ENCODE measurements around the gene MMP24.

The MMP24 gene

GRCh38 chr20:35284267-35284991, 57.9 kb downstream of the MMP24 start, which contains the start of gene EIF6:
Gene EIF6 (minus strand): TSS chr20:35284772. CDS start chr20:35284487, 285 bp downstream.
- Histone ChIP-seq H3K4me2 (ENCODE audit: low read length) (peak within 1 kb of the TSS; percentile 89), H3K4me1 (ENCODE audit: insufficient read depth, low read length, severe bottlenecking) (peaks cover 18% of the 10 kb centered on the region)

GRCh38 chr20:35284992-35285805, 58.7 kb downstream of the MMP24 start:
- Histone ChIP-seq H3K27ac (ENCODE audit: low read depth, low read length, poor library complexity, severe bottlenecking) (no peak overlapping the region), H3K9me2 (ENCODE audit: low read depth, low read length) (no peaks in the 10 kb centered on the region), H2AFZ (ENCODE audit: low read length) (peak overlapping the region; percentile 76; the same call in 1 of the 2 replicates), H3K9me3 (ENCODE audit: low read length) (no peaks in the 10 kb centered on the region), H3K9ac (ENCODE audit: low read length) (peak overlapping the region; percentile 84), H3K4me1 (ENCODE audit: insufficient read depth, low read length, severe bottlenecking) (peaks cover 18% of the 10 kb centered on the region), H3K36me3 (ENCODE audit: insufficient read depth, low read length) (peaks cover 21% of the 10 kb centered on the region), H3K27me3 (ENCODE audit: insufficient read depth, low read length) (no peaks in the 10 kb centered on the region), H3K4me3 (ENCODE audit: low read depth, low read length, poor library complexity, severe bottlenecking) (peak overlapping the region; percentile 85), H3K4me2 (ENCODE audit: low read length) (peak overlapping the region; percentile 89), H4K20me1 (ENCODE audit: insufficient read depth, low read length) (no peaks in the 10 kb centered on the region), H3F3A (ENCODE audit: insufficient read depth, low read length) (no peaks in the 10 kb centered on the region), H3K79me2 (ENCODE audit: insufficient read depth, low read length) (peaks cover 12% of the 10 kb centered on the region)
- no peak for TF ChIP-seq EZH2 (IDR thresholded peaks at IDR 0.05; ENCODE audit: borderline replicate concordance, low read length)
- TF ChIP-seq, protein P1, sequence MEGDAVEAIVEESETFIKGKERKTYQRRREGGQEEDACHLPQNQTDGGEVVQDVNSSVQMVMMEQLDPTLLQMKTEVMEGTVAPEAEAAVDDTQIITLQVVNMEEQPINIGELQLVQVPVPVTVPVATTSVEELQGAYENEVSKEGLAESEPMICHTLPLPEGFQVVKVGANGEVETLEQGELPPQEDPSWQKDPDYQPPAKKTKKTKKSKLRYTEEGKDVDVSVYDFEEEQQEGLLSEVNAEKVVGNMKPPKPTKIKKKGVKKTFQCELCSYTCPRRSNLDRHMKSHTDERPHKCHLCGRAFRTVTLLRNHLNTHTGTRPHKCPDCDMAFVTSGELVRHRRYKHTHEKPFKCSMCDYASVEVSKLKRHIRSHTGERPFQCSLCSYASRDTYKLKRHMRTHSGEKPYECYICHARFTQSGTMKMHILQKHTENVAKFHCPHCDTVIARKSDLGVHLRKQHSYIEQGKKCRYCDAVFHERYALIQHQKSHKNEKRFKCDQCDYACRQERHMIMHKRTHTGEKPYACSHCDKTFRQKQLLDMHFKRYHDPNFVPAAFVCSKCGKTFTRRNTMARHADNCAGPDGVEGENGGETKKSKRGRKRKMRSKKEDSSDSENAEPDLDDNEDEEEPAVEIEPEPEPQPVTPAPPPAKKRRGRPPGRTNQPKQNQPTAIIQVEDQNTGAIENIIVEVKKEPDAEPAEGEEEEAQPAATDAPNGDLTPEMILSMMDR (IDR thresholded peaks at IDR 0.05; ENCODE audit: low read length) = no peak

More at GRCh38 chr20:35284267-35284991, 57.9 kb downstream of the MMP24 start, which contains the start of gene EIF6:
- H3K27me3 ChIP-seq (ENCODE audit: insufficient read depth, low read length) = no peaks in the 10 kb centered on the region
- H3K79me2 ChIP-seq (ENCODE audit: insufficient read depth, low read length) = peaks cover 12% of the 10 kb centered on the region
- H4K20me1 ChIP-seq (ENCODE audit: insufficient read depth, low read length) = no peaks in the 10 kb centered on the region
- no peaks in the 10 kb centered on the region for H3K9me3 ChIP-seq (ENCODE audit: low read length)
- no peaks in the 10 kb centered on the region for H3K9me2 ChIP-seq (ENCODE audit: low read depth, low read length)
- TF ChIP-seq EZH2 (IDR thresholded peaks at IDR 0.05; ENCODE audit: borderline replicate concordance, low read length) = no peak
- TF ChIP-seq, protein P1 (IDR thresholded peaks at IDR 0.05; ENCODE audit: low read length) = no peak
- peak within 1 kb of the TSS; percentile 76; the same call in 1 of the 2 replicates for H2AFZ ChIP-seq (ENCODE audit: low read length)
- H3K4me3 ChIP-seq (ENCODE audit: low read depth, low read length, poor library complexity, severe bottlenecking) = peak within 1 kb of the TSS; percentile 85
- H3K9ac ChIP-seq (ENCODE audit: low read length) = peak within 1 kb of the TSS; percentile 84
- H3K36me3 ChIP-seq (ENCODE audit: insufficient read depth, low read length) = peaks cover 29% of the 10 kb centered on the region
- no peaks in the 10 kb centered on the region for H3F3A ChIP-seq (ENCODE audit: insufficient read depth, low read length)
- H3K27ac ChIP-seq (ENCODE audit: low read depth, low read length, poor library complexity, severe bottlenecking) = no peak within 1 kb of the TSS

DNA sequence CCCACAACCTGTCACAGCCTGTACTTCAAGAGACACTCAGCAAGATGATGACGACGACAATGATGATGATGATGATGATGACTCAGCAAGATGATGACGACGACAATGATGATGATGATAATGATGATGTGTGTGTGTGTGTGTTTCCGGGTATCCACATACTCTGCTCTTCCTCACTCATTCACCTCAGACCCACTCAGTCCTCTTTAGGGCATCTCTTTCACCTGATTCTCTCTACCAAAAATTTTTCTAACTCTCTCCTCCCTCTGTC, 59.3 kb downstream of the MMP24 start:
- Histone ChIP-seq H3K9ac (ENCODE audit: low read length) (no peak overlapping the region), H3K27me3 (ENCODE audit: insufficient read depth, low read length) (no peaks in the 10 kb centered on the region), H3K9me3 (ENCODE audit: low read length) (no peaks in the 10 kb centered on the region), H3K36me3 (ENCODE audit: insufficient read depth, low read length) (peaks cover 16% of the 10 kb centered on the region; the same call in 1 of the 2 replicates), H3K79me2 (ENCODE audit: insufficient read depth, low read length) (peaks cover 12% of the 10 kb centered on the region), H3K4me3 (ENCODE audit: low read depth, low read length, poor library complexity, severe bottlenecking) (peak overlapping the region; percentile 85), H3K27ac (ENCODE audit: low read depth, low read length, poor library complexity, severe bottlenecking) (no peak overlapping the region), H3K4me2 (ENCODE audit: low read length) (peak overlapping the region; percentile 89), H2AFZ (ENCODE audit: low read length) (no peak overlapping the region), H3K9me2 (ENCODE audit: low read depth, low read length) (no peaks in the 10 kb centered on the region), H4K20me1 (ENCODE audit: insufficient read depth, low read length) (no peaks in the 10 kb centered on the region), H3K4me1 (ENCODE audit: insufficient read depth, low read length, severe bottlenecking) (peaks cover 18% of the 10 kb centered on the region), H3F3A (ENCODE audit: insufficient read depth, low read length) (no peaks in the 10 kb centered on the region)
- TF ChIP-seq, protein P1 (IDR thresholded peaks at IDR 0.05; ENCODE audit: low read length) = no peak
- TF ChIP-seq EZH2 (IDR thresholded peaks at IDR 0.05; ENCODE audit: borderline replicate concordance, low read length) = no peak

Data from OCI-LY1 (cell line).